COLO668 (cell line): ENCODE measurements around the gene ATP6V0D1.

Source experiments
- DNase-seq: peaks from one replicate; lab custom pipeline; 2025; ENCODE audit not compliant: unreplicated experiment; lab: John Stamatoyannopoulos, UW

The ATP6V0D1 gene

GRCh38 chr16:67394155-67395104, 86.5 kb downstream of the ATP6V0D1 start:
- no peak for DNase-seq

- DNase-seq = peak; percentile 43
Observed at GRCh38 chr16:67393788-67394154, 87.2 kb downstream of the ATP6V0D1 start.

GRCh38 chr16:67393111-67393787, 87.7 kb downstream of the ATP6V0D1 start, which contains the start of gene TPPP3:
Gene TPPP3 (minus strand): TSS chr16:67393498. CDS start chr16:67391111, 2,387 bp downstream.
- DNase-seq = peak; percentile 91

- no peak for DNase-seq
Observed at GRCh38 chr16:67392301-67393059, 88.5 kb downstream of the ATP6V0D1 start.

- DNase-seq = peak; percentile 83
Observed at GRCh38 chr16:67391424-67392300, 89.3 kb downstream of the ATP6V0D1 start.

- no peak for DNase-seq
Observed at GRCh38 chr16:67390816-67391423, 90.0 kb downstream of the ATP6V0D1 start.

- no peak for DNase-seq
Observed at GRCh38 chr16:67389911-67390815, 90.8 kb downstream of the ATP6V0D1 start.

- no peak for DNase-seq
Observed at GRCh38 chr16:67388591-67388990, 92.4 kb downstream of the ATP6V0D1 start.

GRCh38 chr16:67388191-67388590, 92.8 kb downstream of the ATP6V0D1 start:
- no peak for DNase-seq
